HEK293T (cell line): Measurements from ENCODE around the gene APP.

Source experiments
- SUZ12 ChIP-seq: fragments of 450-650 bp; IDR thresholded peaks from 2 replicates; pipeline ENCODE4 v1.6.1; 2016; ENCODE audit warnings: mild to moderate bottlenecking
- TARDBP ChIP-seq: fragments of 450-650 bp; IDR thresholded peaks from 2 replicates; pipeline ENCODE4 v1.6.1; 2016

- TF ChIP-seq TARDBP (no peak), SUZ12 (no peak)
These were observed 28.2 kb downstream of the APP start for GRCh38 chr21:26142363-26142762.
